Activated T-helper 1 cell treated with anti-CD3 and anti-CD28 coated beads, Interleukin-2, amount 50 U/mL, for 16 hours (primary cell): ENCODE results near the gene KLF9.
A peak's percentile ranks its signal among the peaks of the same experiment; 100 is the strongest.

ENCODE experiments used
- DNase-seq, 2 donors: peaks; one replicate each; pipeline ENCODE4 v3.0.0-alpha.2; 2020; ENCODE audit warnings: low read depth in 1 of 2, low spot score in 1 of 2

KLF9 gene

DNA sequence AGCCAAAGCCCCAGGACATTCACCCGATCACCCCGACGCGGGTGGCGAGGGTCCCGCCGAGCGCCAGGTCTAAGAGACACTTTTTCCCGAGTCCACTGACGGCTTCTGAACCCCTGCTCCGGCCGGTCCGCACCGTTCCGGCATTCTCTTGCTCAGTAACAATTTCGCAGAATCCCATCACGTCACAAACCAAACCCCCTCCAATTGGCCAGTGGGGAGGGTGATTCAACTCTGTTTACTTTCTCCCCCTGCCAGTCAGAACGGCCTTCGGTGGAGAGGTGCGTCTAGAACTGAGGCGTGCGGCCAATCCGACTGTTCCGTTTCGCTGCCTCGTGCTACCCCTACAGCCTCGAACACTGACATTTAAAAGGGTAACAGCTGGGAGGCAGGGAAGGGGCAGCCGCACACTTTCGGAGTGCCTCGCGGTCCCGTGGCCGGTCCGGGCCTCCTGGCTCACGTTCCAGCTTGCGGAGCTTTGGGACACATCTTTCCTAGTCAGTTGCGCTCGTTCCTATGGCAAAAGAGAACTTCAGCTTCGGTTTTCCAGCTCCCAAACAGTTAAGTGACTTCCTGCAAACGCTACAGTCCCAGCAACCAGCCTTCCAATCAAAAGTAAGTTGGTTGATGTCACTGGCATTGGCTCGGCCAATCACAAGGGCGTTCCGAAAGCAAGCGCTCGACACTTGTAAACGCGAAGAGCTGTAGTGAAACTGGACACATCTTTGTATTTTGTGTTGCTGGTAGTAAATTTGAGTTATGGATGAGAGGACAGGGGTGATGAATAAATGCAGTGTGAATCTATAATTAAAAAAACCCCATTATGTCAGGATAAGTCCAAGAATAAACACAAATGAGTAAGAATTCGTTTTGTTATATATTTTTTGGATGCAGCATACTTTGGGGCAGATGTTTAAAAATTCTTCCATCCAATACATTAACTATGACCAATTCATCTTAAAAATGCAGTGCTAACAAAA lies at the start of gene KLF9:
Gene KLF9 (minus strand): TSS at position 859 of the 977 bp plus-strand sequence. CDS start 1,294 bp downstream, outside the sequence.
- DNase-seq: peak; percentile 76 to 83

- DNase-seq: no peak
Measured at GRCh38 chr9:70463877-70464276, 49.4 kb upstream of the KLF9 start.

DNA sequence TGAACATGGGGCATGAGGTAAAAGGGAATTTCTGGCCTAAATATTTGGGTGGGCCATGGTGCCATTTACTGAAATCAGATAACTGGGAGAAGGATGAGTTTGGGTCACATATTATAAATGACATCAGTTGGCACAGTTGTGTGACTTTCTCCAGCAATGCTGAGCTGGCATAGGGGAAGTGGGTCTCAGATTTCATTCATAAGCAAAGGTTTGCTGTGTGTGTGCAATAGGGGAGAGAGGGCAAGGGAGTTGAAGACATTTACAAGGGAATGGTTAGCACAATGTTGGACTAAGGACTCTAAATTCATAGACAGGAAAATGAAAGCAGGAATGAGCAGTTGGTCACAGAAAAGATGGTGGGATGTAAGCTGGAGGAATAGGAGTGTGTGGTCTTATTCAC lies 47.8 kb upstream of the KLF9 start:
- no peak for DNase-seq

GRCh38 chr9:70457235-70457634 lies 42.8 kb upstream of the KLF9 start:
- DNase-seq: no peak

GRCh38 chr9:70455993-70456704 lies 41.7 kb upstream of the KLF9 start:
- DNase-seq: no peak

DNA sequence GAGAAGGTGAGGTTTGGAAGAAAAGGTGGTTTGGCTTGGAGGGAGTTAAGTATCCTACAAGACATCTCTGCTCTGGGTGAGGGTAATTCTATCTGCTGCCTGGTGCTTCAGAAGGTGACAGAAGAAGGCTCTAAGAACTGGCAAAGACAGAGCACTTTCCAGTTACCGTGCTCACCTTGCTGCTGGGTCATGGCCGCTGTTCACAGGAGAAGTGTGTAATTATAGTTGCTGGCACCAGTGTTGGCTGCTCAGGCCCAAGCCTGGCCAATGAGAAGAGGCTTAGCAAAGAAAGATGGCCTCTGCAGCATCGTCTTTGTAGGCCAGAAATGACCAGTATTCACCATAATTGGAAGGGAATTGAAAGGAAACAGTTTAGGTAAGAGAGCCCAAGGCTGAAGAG lies 37.9 kb upstream of the KLF9 start:
- DNase-seq: no peak

- DNase-seq: no peak
Measured at GRCh38 chr9:70451765-70452164, 37.3 kb upstream of the KLF9 start.

DNA sequence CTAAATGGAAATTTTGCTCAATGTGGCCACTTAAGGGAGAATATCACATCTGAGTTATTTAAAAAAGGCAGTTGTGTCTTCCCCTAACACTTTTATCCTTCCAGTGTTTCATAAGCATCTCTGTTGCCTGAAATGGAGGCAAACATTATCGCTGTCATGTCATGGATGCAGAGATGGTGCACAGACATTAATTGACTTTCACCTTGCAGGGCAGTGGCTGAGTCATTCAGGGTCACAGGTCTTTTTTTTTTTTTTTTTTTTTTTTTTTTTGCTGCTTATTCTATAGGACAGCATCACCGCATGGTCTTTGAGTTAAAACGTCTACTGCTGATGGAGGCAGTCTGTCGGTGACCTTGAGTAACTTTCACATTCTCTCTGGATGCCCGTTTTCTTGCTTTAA lies 36.3 kb upstream of the KLF9 start:
- DNase-seq: no peak

GRCh38 chr9:70449461-70449860 lies 35.0 kb upstream of the KLF9 start:
- DNase-seq: no peak

DNA sequence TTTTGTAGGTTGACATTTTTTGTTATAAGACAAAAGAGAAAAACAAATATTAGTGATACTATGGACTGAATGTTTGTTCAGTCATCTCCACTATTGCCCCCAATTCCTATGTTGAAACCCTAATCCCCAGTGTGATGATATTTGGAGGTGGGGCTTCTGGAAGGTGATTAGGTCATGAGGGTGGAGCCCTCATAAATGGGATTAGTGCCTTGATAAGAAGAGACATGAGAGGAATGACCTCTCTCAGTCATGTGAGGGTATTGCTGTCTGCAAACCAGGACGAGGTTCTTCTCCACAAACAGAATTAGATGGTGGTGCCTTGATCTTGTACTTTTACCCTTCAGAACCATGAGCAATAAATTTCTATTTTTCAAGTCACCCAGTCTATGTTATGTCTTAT lies 34.5 kb upstream of the KLF9 start:
- DNase-seq: no peak

DNA sequence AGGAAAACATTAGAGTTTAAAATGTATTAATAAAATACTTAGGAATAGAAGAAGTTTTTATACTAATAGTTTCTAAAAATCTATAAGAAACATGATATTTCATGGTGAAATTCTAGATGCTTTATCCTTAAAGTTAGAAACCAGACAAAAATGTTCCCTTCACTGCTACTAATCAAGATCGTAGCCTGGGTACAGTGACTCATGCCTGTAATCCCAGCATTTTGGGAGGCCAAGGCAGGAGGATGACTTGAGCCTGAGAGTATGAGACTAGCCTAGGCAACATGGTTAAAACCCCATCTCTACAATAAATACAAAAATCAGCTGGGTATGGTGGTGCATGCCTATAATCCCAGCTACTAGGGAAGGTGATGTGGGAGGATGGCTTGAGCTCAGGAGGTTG lies 30.4 kb upstream of the KLF9 start:
- no peak for DNase-seq

DNA sequence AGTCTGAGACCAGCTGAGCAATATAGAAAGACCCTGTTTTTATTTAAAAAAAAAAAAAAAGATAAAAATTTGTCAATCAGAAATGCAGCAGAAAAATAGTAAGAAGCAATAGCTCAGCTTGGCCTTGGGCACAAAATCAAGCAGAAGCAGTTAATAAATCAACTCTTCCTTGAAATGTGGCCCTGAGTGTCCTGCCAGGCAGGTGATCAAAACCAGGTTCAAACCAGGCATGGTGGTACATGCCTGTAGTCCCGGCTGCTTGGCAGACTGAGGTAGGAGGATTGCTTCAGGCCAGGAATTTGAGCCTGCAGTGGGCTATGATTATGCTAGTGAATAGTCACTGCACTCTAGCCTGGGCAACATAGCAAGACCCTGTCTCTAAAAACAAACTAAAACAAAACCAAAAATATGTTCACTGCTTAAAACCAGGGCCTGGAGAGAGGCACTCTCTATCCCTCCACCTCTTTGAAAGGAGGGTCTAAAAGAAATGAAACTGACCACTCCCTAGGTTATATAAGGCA lies 27.9 kb upstream of the KLF9 start:
- DNase-seq: no peak

DNA sequence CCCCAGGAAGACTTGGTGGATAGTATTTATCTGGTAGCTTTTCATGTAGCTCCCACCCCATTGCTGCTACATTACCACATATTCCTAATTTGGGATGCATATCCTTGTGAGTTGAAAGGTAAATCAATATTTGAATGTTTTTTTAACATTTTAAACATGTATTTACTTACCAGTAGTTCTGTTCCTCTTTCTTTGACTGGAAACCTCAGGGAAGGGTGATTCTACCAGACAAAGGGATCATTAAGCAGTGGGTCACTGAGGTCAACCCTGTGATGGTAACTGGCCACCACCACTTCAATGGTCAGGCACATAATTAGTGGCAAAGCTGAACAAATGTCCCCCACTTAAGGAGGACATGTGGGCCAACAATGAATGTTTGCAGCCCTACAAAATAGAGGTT lies 27.2 kb upstream of the KLF9 start:
- no peak for DNase-seq

GRCh38 chr9:70439991-70440706 lies 25.7 kb upstream of the KLF9 start:
- DNase-seq: no peak

DNA sequence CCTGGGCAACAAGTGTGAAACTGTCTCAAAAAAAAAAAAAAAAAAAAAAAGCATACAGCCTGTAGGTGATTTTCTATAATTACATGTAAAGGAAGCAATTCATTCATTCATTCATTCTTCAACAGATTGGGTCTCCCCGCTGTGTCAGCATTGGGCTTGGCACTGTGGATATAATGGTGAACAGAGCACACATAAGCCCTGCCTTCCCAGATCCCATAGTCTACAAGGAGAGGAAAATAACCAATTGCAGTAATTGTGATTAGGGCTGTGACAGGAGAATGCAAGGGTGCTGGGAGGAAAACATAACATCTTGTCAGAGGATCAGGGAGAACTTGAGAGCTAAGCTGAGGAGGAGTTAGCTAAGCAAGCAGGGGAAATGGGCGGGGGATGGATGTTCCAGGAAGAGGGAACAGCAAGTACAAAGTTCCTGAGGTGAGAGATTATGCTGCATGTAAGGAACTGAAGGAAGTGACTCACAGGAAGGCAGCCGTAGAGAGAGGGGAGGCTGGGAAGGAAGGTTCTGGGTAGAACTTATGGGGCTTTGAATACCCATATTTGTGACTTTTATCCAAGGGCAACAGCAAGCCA lies 24.0 kb upstream of the KLF9 start:
- DNase-seq: no peak

GRCh38 chr9:70435948-70436347 lies 21.5 kb upstream of the KLF9 start:
- DNase-seq: no peak

DNA sequence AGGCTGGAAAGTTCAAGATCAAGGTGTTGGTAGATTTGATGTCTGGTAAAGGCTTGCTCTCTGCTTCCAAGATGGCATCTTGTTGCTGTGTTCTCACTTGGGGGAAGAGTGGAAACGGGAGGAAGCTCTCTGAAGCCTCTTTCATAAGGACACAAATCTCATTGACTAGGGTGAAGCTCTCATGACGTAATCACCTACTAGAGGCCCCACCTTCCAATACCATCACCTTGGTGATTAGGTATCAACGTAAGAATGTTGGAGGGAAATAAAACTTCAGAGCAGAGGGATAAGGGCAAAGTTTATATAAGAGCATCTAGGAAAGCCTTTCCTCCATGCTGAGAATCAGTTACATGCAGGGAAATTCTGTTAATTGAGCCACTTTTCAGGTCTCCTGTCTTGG lies 15.4 kb upstream of the KLF9 start:
- DNase-seq: no peak

- DNase-seq: no peak
Measured at GRCh38 chr9:70428781-70429180, 14.3 kb upstream of the KLF9 start.

DNA sequence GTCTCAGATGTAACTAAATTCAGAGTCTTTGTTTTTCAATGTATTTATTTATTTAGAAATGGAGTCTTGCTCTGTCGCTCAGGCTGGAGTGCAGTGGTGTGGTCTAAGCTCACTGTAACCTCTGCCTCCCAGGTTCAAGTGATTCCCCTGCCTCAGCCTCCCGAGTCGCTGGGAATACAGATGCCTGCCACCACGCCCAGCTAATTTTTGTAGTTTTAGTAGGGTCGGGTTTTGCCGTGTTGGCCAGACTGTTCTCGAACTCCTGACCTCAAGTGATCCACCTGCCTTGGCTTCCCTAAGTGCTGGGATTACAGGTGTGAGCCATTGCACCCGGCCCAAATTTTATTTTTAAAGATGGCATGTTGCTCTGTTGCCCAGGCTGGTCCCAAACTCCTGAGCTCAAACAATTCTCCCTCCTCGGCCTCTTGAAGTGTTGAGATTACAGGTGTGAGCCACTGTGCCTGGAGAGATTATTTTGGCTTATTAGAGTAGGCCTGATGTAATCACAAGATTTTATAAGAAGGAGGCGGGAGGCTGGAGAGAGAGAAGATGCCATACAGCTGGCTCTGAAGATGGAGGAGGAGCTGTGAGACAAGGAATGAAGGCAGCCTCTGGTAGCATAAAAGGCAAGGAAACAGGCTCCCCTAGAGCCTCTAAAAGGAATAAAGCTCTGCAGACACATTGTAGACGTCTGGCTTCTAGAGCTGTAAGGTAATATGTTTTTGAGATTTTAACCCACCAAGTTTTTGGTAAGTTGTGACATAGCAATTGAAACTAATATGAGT lies 12.9 kb upstream of the KLF9 start:
- no peak for DNase-seq

DNA sequence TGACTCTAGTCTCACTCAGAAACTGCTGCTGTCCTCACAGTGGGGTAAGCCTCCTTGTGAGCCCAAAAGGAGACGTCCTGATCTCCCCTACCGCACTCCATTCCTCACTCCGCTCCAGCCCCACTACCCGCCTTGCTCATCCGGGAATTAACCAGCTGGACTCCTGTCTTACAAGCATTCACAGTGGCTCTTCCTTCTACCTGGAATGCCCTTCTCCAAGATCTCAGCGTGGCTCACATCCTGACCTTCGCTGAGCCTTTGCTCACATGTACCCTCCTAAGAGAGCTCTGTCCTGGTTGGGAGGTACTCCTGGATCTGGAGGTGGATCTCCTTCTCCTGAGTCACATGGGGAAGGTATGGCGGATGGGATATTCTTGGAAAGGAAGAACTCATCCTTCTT lies 10.7 kb upstream of the KLF9 start:
- DNase-seq: no peak
